Neuronal stem cell (in vitro differentiated cells): ENCODE results near the gene FDXR.

Experiments used
- DNase-seq: peaks from one replicate; pipeline ENCODE4 v3.0.0-alpha.2; 2013; ENCODE audit warnings: low spot score
- H2AFZ ChIP-seq: one replicate; pipeline ENCODE4 v1.6.1; 2013; ENCODE audit warnings: mild to moderate bottlenecking, low read length, inconsistent platforms
- H2AK5ac ChIP-seq: 2 replicates; pipeline ENCODE4 v1.6.1; 2013; ENCODE audit warnings: low read depth, mild to moderate bottlenecking, inconsistent platforms, low read length, moderate library complexity, mixed read lengths
- H2BK120ac ChIP-seq: 2 replicates; pipeline ENCODE4 v1.6.1; 2013; ENCODE audit warnings: low read depth, mild to moderate bottlenecking, inconsistent platforms, low read length, moderate library complexity, mixed read lengths
- H2BK12ac ChIP-seq: one replicate; pipeline ENCODE4 v1.6.1; 2013; ENCODE audit warnings: low read length, inconsistent platforms
- H2BK15ac ChIP-seq: 2 replicates; pipeline ENCODE4 v1.6.1; 2013; ENCODE audit warnings: mild to moderate bottlenecking, low read length, inconsistent platforms, mixed read lengths
- H2BK5ac ChIP-seq: one replicate; pipeline ENCODE4 v1.6.1; 2013; ENCODE audit warnings: inconsistent platforms, mild to moderate bottlenecking, low read length, moderate library complexity
- H3K14ac ChIP-seq: one replicate; pipeline ENCODE4 v1.6.1; 2013; ENCODE audit warnings: low read length, inconsistent platforms
- H3K18ac ChIP-seq: 2 replicates; pipeline ENCODE4 v1.6.1; 2013; ENCODE audit warnings: low read length, inconsistent platforms
- H3K23ac ChIP-seq: 2 replicates; pipeline ENCODE4 v1.6.1; 2013; ENCODE audit warnings: low read depth, mild to moderate bottlenecking, mixed read lengths, low read length, inconsistent platforms; ENCODE audit not compliant: poor library complexity
- H3K27ac ChIP-seq: replicated peaks from 3 replicates; pipeline ENCODE4 v1.5.1; 2013; ENCODE audit warnings: low read length, inconsistent platforms
- H3K27me3 ChIP-seq, 3 experiments: 2 replicates each; pipeline ENCODE4 v1.6.1; 2013; ENCODE audit warnings: low read length in 3 of 3, mild to moderate bottlenecking in 2 of 3, inconsistent platforms in 1 of 3, low read depth in 1 of 3, mixed read lengths in 1 of 3, moderate library complexity in 1 of 3; ENCODE audit not compliant: control insufficient read depth in 3 of 3, insufficient read depth in 3 of 3
- H3K36me3 ChIP-seq, 2 donors: replicated peaks in 1 of 2; 2 replicates each; pipeline ENCODE4 v1.6.1; 2013; ENCODE audit warnings: low read length in 2 of 2; ENCODE audit not compliant: control insufficient read depth in 2 of 2, insufficient read depth in 2 of 2
- H3K4ac ChIP-seq: 2 replicates; pipeline ENCODE4 v1.6.1; 2013; ENCODE audit warnings: inconsistent platforms, mild to moderate bottlenecking, low read length, moderate library complexity
- H3K4me1 ChIP-seq, 2 donors: 1 replicate in 1 of 2; 2 replicates in 1 of 2; pipeline ENCODE4 v1.6.1; 2013; ENCODE audit warnings: low read length in 2 of 2, low read depth in 1 of 2; ENCODE audit not compliant: control insufficient read depth in 2 of 2, insufficient read depth in 1 of 2
- H3K4me2 ChIP-seq: one replicate; pipeline ENCODE4 v1.6.1; 2013; ENCODE audit warnings: mild to moderate bottlenecking, low read length, inconsistent platforms; ENCODE audit not compliant: insufficient read depth, poor library complexity, severe bottlenecking
- H3K4me3 ChIP-seq, 2 donors: 2 replicates each; pipeline ENCODE4 v1.5.1; 2013; ENCODE audit warnings: low read length in 2 of 2, mild to moderate bottlenecking in 2 of 2, inconsistent platforms in 1 of 2, moderate library complexity in 1 of 2
- H3K79me1 ChIP-seq: one replicate; pipeline ENCODE4 v1.6.1; 2013; ENCODE audit warnings: low read depth, mild to moderate bottlenecking, inconsistent platforms, low read length, moderate library complexity
- H3K9ac ChIP-seq: one replicate; pipeline ENCODE4 v1.6.1; 2013; ENCODE audit warnings: mild to moderate bottlenecking, low read depth, low read length, inconsistent platforms; ENCODE audit not compliant: poor library complexity
- H3K9me3 ChIP-seq, 2 donors: replicated peaks in 1 of 2; 2 replicates each; pipeline versions ENCODE3 to v1.6.1; 2013; ENCODE audit warnings: low read length in 2 of 2, mild to moderate bottlenecking in 2 of 2, inconsistent platforms in 1 of 2, low read depth in 1 of 2, mixed read lengths in 1 of 2, moderate library complexity in 1 of 2; ENCODE audit not compliant: control insufficient read depth in 2 of 2, insufficient read depth in 1 of 2
- H4K8ac ChIP-seq: one replicate; pipeline ENCODE4 v1.6.1; 2013; ENCODE audit warnings: low read depth, mild to moderate bottlenecking, inconsistent platforms, low read length, moderate library complexity
- H4K91ac ChIP-seq: one replicate; pipeline ENCODE4 v1.6.1; 2013; ENCODE audit warnings: low read length, low read depth, mild to moderate bottlenecking, inconsistent platforms; ENCODE audit not compliant: poor library complexity
- WGBS, 2 donors: extraction: QIAGEN DNeasy Blood & Tissue Kit; methylation state at CpG; one replicate each; pipeline ENCODE4 v1.1.7; 2013; ENCODE audit warnings: missing lambda C conversion rate in 2 of 2, mixed read lengths in 1 of 2; ENCODE audit not compliant: insufficient read length in 2 of 2, insufficient replicate concordance in 1 of 2; ENCODE audit errors: extremely low coverage in 2 of 2; 5-methylcytosine and 5-hydroxymethylcytosine counted together

Gene FDXR

DNA sequence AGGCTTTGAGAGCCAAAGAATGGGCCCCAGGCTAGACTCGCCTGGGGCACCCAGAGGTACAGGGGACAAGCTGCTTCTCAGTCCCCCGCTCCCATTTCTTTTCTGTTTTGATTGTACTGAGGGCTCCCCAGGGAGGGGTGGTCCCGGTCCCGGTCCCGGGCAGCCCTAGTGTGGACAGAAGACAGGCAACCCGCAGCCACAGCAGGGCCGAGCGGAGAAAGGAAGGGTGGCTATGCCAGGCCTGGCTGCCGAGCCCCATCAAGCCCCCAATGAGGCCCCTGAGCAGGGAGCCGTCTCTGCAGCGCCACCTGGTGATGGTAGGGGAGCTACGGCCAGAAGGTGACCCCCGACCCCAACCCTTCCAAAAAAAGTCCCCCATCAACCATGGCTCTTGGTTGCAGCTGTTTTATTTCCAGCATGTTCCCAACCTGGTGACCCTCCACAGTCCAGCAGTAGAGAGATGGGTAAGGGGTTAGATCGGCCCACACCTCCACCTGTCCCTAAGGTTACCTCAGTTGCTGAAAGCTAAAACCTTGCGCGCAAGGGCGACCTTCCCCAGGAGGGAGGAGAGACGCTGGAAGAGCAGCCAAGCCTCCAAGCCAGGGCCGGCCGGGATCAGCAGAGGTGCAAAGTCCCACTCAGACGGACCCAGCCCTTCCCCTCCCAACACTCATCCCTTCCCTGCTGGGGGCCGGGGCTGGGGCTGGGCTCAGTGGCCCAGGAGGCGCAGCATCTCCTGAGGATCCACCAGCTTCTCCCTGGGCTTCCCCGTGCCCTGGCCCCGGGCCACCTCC lies 10.5 kb downstream of the FDXR start:
- H3K4me1 ChIP-seq: peaks cover 2 to 3% of the 10 kb centered on the region in 2 donors
- H3K9me3 ChIP-seq: no peaks in the 10 kb centered on the region
- H3K18ac ChIP-seq: peak overlapping the region; percentile 59
- H3K9ac ChIP-seq: peak overlapping the region; percentile 63
- no peak overlapping the region for H3K14ac ChIP-seq
- no peak overlapping the region for H2BK12ac ChIP-seq
- no peak overlapping the region for H3K4me3 ChIP-seq
- H3K27me3 ChIP-seq: peaks cover 31 to 43% (median 43%) of the 10 kb centered on the region in 3 experiments
- no peak overlapping the region for H3K27ac ChIP-seq
- peak; percentile 79 for DNase-seq
- H4K8ac ChIP-seq: no peak overlapping the region
- peak overlapping the region; percentile 55 for H3K23ac ChIP-seq
- no peak overlapping the region for H3K4ac ChIP-seq
- no peak overlapping the region for H2BK120ac ChIP-seq
- H3K79me1 ChIP-seq: no peaks in the 10 kb centered on the region
- peak overlapping the region; percentile 61 for H2AK5ac ChIP-seq
- peak overlapping the region; percentile 37 for H3K4me2 ChIP-seq
- WGBS, 2 donors: no CpG with 5 or more reads among the region's 25 CpGs
- H2BK5ac ChIP-seq: no peak overlapping the region
- H2BK15ac ChIP-seq: peak overlapping the region; percentile 49
- H4K91ac ChIP-seq: no peak overlapping the region
- H3K36me3 ChIP-seq: peaks cover 4 to 39% of the 10 kb centered on the region in 2 donors
- H2AFZ ChIP-seq: peak overlapping the region; percentile 50

DNA sequence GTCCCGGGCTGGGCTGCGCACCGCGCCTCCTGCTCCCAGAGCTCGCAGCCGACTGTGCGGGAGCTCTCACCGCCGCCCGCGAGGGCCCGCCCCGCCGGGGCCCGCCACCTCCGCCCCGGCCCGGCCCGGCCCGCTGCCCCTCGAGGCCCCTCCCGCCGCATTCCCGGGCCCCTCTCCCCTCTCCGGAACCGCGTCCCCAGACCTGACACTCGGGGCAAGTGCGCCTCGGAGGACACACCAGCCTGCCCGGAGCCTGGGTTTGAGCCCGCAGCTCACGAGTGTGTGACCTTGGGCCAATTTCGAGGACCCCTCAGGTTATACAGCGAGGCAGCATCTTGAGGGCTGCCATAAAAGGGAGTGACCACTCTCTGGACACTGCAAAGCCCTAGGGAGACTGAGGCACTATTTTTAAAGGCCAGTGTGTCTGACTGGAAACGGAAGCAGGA lies 11.1 kb downstream of the FDXR start:
- H3K18ac ChIP-seq: no peak overlapping the region
- peak overlapping the region; percentile 50 for H2AFZ ChIP-seq
- DNase-seq: no peak
- H3K23ac ChIP-seq: peak overlapping the region; percentile 55
- H2BK120ac ChIP-seq: no peak overlapping the region
- no peak overlapping the region for H3K14ac ChIP-seq
- peaks cover 2 to 3% of the 10 kb centered on the region in 2 donors for H3K4me1 ChIP-seq
- H3K36me3 ChIP-seq: peaks cover 4 to 36% of the 10 kb centered on the region in 2 donors
- H2BK5ac ChIP-seq: no peak overlapping the region
- H2AK5ac ChIP-seq: peak overlapping the region; percentile 25
- H3K4me2 ChIP-seq: peak overlapping the region; percentile 39
- no peak overlapping the region for H2BK15ac ChIP-seq
- WGBS, 2 donors: no CpG with 5 or more reads among the region's 36 CpGs
- H3K9me3 ChIP-seq: no peaks in the 10 kb centered on the region
- no peak overlapping the region for H2BK12ac ChIP-seq
- no peak overlapping the region for H3K4ac ChIP-seq
- H4K8ac ChIP-seq: no peak overlapping the region
- no peak overlapping the region for H3K4me3 ChIP-seq
- H3K27me3 ChIP-seq: peaks cover 31 to 49% (median 49%) of the 10 kb centered on the region in 3 experiments
- H3K79me1 ChIP-seq: no peaks in the 10 kb centered on the region
- H3K27ac ChIP-seq: no peak overlapping the region
- H3K9ac ChIP-seq: no peak overlapping the region
- no peak overlapping the region for H4K91ac ChIP-seq

DNA sequence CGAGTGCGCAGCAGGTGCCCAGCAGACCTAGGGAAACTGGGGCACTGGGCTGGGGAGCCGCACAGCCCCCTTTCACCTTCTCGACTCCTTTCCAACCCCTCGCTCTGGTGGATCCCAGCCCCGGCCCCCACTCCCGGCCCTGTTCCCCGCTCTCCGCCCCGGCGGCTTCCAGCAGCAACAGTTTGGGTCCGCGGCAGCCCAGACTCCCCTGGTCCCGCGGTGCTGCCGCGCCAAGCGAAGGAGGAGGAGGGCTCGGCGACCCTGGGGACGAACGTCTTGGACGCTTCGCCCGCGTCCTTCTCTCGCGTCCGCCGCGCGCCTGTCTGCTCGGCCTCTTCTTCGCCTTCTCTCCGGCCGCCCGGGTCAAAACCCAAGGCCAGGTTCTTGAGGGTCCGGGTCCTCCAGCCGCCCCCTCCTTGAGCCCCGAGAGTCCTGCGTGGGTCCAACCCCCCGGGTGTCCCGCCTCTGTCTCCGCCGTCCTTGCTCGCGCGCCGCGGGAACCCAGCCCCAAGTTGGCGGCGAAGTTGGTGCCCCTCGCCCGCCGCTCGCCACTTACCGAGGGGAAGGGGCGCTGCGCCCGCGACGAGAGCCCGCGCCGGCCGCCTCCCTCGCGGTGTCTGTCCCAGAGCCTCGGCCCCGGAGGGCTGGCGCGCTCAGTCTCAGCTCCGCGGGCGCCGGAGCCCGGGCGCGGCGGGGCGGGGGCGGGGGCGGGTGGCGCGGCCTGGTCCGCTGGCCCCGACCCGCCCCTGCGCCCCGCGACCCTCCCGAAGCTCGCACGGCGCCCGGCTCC lies 11.7 kb downstream of the FDXR start:
- H3K9me3 ChIP-seq: no peaks in the 10 kb centered on the region
- H2AFZ ChIP-seq: peak overlapping the region; percentile 72
- no CpG with 5 or more reads among the region's 96 CpGs for WGBS, 2 donors
- no peak overlapping the region for H2BK120ac ChIP-seq
- H3K27ac ChIP-seq: no peak overlapping the region
- H3K14ac ChIP-seq: peak overlapping the region; percentile 56
- H3K4me3 ChIP-seq: peak overlapping the region in 1 of 2 donors; percentile 58
- peaks cover 31 to 53% (median 50%) of the 10 kb centered on the region in 3 experiments for H3K27me3 ChIP-seq
- H2BK15ac ChIP-seq: peak overlapping the region; percentile 33
- peak overlapping the region; percentile 83 for H3K18ac ChIP-seq
- no peak overlapping the region for H2BK5ac ChIP-seq
- H3K4me1 ChIP-seq: peaks cover 2 to 3% of the 10 kb centered on the region in 2 donors
- H3K9ac ChIP-seq: peak overlapping the region; percentile 3
- H3K36me3 ChIP-seq: peaks cover 2 to 30% of the 10 kb centered on the region in 2 donors
- DNase-seq: no peak
- H4K8ac ChIP-seq: no peak overlapping the region
- no peak overlapping the region for H4K91ac ChIP-seq
- H2BK12ac ChIP-seq: peak overlapping the region; percentile 6
- no peaks in the 10 kb centered on the region for H3K79me1 ChIP-seq
- H3K4me2 ChIP-seq: peak overlapping the region; percentile 71
- peak overlapping the region; percentile 70 for H2AK5ac ChIP-seq
- peak overlapping the region; percentile 85 for H3K23ac ChIP-seq
- no peak overlapping the region for H3K4ac ChIP-seq
